Muscle layer of colon (tissue), 2 donors: Measurements from ENCODE around the gene NECAB2.

Source experiments
- H3K27ac ChIP-seq: one replicate; pipeline ENCODE4 v1.7.0; 2013; ENCODE audit warnings: low read depth, mild to moderate bottlenecking, low read length, moderate library complexity
- H3K27me3 ChIP-seq, 2 donors: one replicate each; pipeline ENCODE4 v1.7.0; 2013; ENCODE audit warnings: low read length in 2 of 2, mild to moderate bottlenecking in 2 of 2; ENCODE audit not compliant: insufficient read depth in 2 of 2, control insufficient read depth in 1 of 2
- H3K36me3 ChIP-seq: one replicate; pipeline ENCODE4 v1.7.0; 2013; ENCODE audit warnings: mild to moderate bottlenecking, low read length; ENCODE audit not compliant: insufficient read depth
- H3K4me1 ChIP-seq: one replicate; pipeline ENCODE4 v1.7.0; 2013; ENCODE audit warnings: mild to moderate bottlenecking, low read length; ENCODE audit not compliant: insufficient read depth
- H3K4me3 ChIP-seq, 2 donors: one replicate each; pipeline ENCODE4 v1.7.0; 2013; ENCODE audit warnings: low read length in 2 of 2, low read depth in 1 of 2, mild to moderate bottlenecking in 1 of 2, moderate library complexity in 1 of 2
- H3K9ac ChIP-seq: one replicate; pipeline ENCODE4 v1.7.0; 2013; ENCODE audit warnings: low read length
- H3K9me3 ChIP-seq: one replicate; pipeline ENCODE4 v1.7.0; 2013; ENCODE audit warnings: mild to moderate bottlenecking, low read length
- donor health status: abdominal sarcoma.
- donor health status: Adenocarcinoma of cecum.

NECAB2 gene

GRCh38 chr16:84021488-84021887, 53.4 kb downstream of the NECAB2 start:
- H3K9me3 ChIP-seq = no peaks in the 10 kb centered on the region
- H3K27me3 ChIP-seq = no peaks in the 10 kb centered on the region
- H3K4me1 ChIP-seq = no peaks in the 10 kb centered on the region
- no peak overlapping the region for H3K27ac ChIP-seq
- H3K36me3 ChIP-seq = no peaks in the 10 kb centered on the region
- H3K9ac ChIP-seq = no peak overlapping the region
- H3K4me3 ChIP-seq = no peak overlapping the region

- no peaks in the 10 kb centered on the region for H3K9me3 ChIP-seq
- no peak overlapping the region for H3K9ac ChIP-seq
- no peaks in the 10 kb centered on the region for H3K36me3 ChIP-seq
- no peaks in the 10 kb centered on the region for H3K27me3 ChIP-seq
- no peak overlapping the region for H3K4me3 ChIP-seq
- no peaks in the 10 kb centered on the region for H3K4me1 ChIP-seq
- H3K27ac ChIP-seq = no peak overlapping the region
Measured at GRCh38 chr16:84022644-84023043, 54.6 kb downstream of the NECAB2 start.

GRCh38 chr16:84024854-84025253, 56.8 kb downstream of the NECAB2 start:
- Histone ChIP-seq H3K9ac (no peak overlapping the region), H3K27ac (no peak overlapping the region), H3K27me3 (no peaks in the 10 kb centered on the region), H3K9me3 (no peaks in the 10 kb centered on the region), H3K4me1 (no peaks in the 10 kb centered on the region), H3K36me3 (no peaks in the 10 kb centered on the region), H3K4me3 (no peak overlapping the region)

GRCh38 chr16:84026606-84027005, 58.6 kb downstream of the NECAB2 start:
- no peaks in the 10 kb centered on the region for H3K27me3 ChIP-seq
- no peak overlapping the region for H3K9ac ChIP-seq
- H3K9me3 ChIP-seq = no peaks in the 10 kb centered on the region
- H3K4me1 ChIP-seq = no peaks in the 10 kb centered on the region
- no peak overlapping the region for H3K4me3 ChIP-seq
- no peaks in the 10 kb centered on the region for H3K36me3 ChIP-seq
- no peak overlapping the region for H3K27ac ChIP-seq

- H3K27ac ChIP-seq = no peak overlapping the region
- no peak overlapping the region for H3K4me3 ChIP-seq
- H3K27me3 ChIP-seq = no peaks in the 10 kb centered on the region
- H3K9me3 ChIP-seq = no peaks in the 10 kb centered on the region
- H3K4me1 ChIP-seq = no peaks in the 10 kb centered on the region
- no peak overlapping the region for H3K9ac ChIP-seq
- no peaks in the 10 kb centered on the region for H3K36me3 ChIP-seq
Measured at GRCh38 chr16:84027625-84028024, 59.6 kb downstream of the NECAB2 start.

- H3K9ac ChIP-seq = no peak overlapping the region
- no peak overlapping the region for H3K27ac ChIP-seq
- H3K9me3 ChIP-seq = no peaks in the 10 kb centered on the region
- no peak overlapping the region for H3K4me3 ChIP-seq
- no peaks in the 10 kb centered on the region for H3K36me3 ChIP-seq
- H3K27me3 ChIP-seq = no peaks in the 10 kb centered on the region
- no peaks in the 10 kb centered on the region for H3K4me1 ChIP-seq
Measured at GRCh38 chr16:84029297-84030047, 61.4 kb downstream of the NECAB2 start.

GRCh38 chr16:84031556-84031955, 63.5 kb downstream of the NECAB2 start:
- H3K9ac ChIP-seq = no peak overlapping the region
- no peaks in the 10 kb centered on the region for H3K36me3 ChIP-seq
- no peaks in the 10 kb centered on the region for H3K27me3 ChIP-seq
- H3K4me1 ChIP-seq = no peaks in the 10 kb centered on the region
- no peak overlapping the region for H3K27ac ChIP-seq
- H3K9me3 ChIP-seq = no peaks in the 10 kb centered on the region
- no peak overlapping the region for H3K4me3 ChIP-seq

GRCh38 chr16:84032458-84033178, 64.6 kb downstream of the NECAB2 start:
- H3K9ac ChIP-seq = no peak overlapping the region
- no peak overlapping the region for H3K4me3 ChIP-seq
- no peaks in the 10 kb centered on the region for H3K9me3 ChIP-seq
- no peaks in the 10 kb centered on the region for H3K27me3 ChIP-seq
- H3K4me1 ChIP-seq = no peaks in the 10 kb centered on the region
- no peak overlapping the region for H3K27ac ChIP-seq
- no peaks in the 10 kb centered on the region for H3K36me3 ChIP-seq

- H3K4me1 ChIP-seq = no peaks in the 10 kb centered on the region
- H3K36me3 ChIP-seq = no peaks in the 10 kb centered on the region
- no peaks in the 10 kb centered on the region for H3K27me3 ChIP-seq
- H3K4me3 ChIP-seq = no peak overlapping the region
- H3K27ac ChIP-seq = no peak overlapping the region
- H3K9me3 ChIP-seq = no peaks in the 10 kb centered on the region
- H3K9ac ChIP-seq = no peak overlapping the region
Measured at GRCh38 chr16:84033251-84034195, 65.5 kb downstream of the NECAB2 start.

- Histone ChIP-seq H3K4me1 (no peaks in the 10 kb centered on the region), H3K9me3 (no peaks in the 10 kb centered on the region), H3K9ac (no peak overlapping the region), H3K4me3 (no peak overlapping the region), H3K27ac (no peak overlapping the region), H3K36me3 (no peaks in the 10 kb centered on the region), H3K27me3 (no peaks in the 10 kb centered on the region)
Measured at GRCh38 chr16:84034516-84034915, 66.5 kb downstream of the NECAB2 start.

- no peak overlapping the region for H3K9ac ChIP-seq
- H3K27ac ChIP-seq = no peak overlapping the region
- no peak overlapping the region for H3K4me3 ChIP-seq
- H3K9me3 ChIP-seq = no peaks in the 10 kb centered on the region
- H3K4me1 ChIP-seq = no peaks in the 10 kb centered on the region
- H3K36me3 ChIP-seq = no peaks in the 10 kb centered on the region
- H3K27me3 ChIP-seq = no peaks in the 10 kb centered on the region
Measured at GRCh38 chr16:84036131-84036530, 68.1 kb downstream of the NECAB2 start.
